ENCODE data around the gene C2orf42. TPM values are rescaled to one million over a fixed set of nuclear protein-coding genes. Genes with fewer than 3 reads are reported as not detected.
A peak's percentile ranks its signal among the peaks of the same experiment; 100 is the strongest.

Gene C2orf42
- total and polyA plus RNA-seq, 10 of the 15 experiments (the other 5 are each of a cell fraction or from before 2014, with no cell fraction given) = 5.5 to 19.8 (median 11.5) TPM

DNA sequence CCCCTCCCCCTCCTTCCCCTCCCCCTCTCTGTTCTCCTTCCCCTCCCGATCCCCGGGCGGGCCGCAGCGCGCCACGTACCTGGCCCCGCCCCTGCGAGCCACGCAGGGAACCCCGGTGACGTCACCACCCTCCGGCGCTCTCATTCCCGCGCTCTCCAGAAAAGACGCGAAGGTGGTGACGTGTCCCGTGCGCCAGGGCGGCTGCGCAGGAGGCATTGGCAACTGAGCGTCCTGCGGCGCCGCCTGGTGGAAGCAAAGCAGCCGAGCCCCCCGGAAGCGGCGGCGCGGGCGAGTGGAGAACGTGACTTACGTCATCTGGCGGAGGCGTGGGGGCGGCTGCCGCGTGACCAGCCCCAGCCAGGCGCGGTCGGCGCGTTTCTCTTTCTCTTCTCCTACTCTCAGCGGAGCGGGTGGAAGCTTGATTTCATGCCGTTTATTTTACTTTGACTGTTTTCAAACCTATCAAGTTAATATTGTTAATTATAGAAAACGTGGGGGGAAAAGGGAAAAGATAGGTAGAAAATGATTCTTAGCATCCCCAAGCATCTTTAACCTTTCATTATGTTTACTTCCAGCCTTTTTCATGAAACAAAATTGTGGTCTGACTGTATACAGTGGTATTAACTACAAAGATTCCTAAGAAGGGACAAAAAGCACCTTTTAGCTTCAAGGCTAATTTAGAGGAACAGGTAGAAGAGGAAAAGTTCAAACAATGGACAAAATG is 48.1 kb downstream of the C2orf42 start (continued):
- TF ChIP-seq NR2C1 (IDR thresholded peaks at IDR 0.05) = no peak; the same call in 1 of the 2 replicates
- 0 out of 2 replicates have a peak, but pooled peaks have one; percentile 37 for TF ChIP-seq FOXK2 (IDR thresholded peaks at IDR 0.05)
- no peak; the same call in 1 of the 2 replicates for TF ChIP-seq POLR2AphosphoS2 (IDR thresholded peaks at IDR 0.05; ENCODE audit: low read depth, low read length)
- TF ChIP-seq, protein P1, sequence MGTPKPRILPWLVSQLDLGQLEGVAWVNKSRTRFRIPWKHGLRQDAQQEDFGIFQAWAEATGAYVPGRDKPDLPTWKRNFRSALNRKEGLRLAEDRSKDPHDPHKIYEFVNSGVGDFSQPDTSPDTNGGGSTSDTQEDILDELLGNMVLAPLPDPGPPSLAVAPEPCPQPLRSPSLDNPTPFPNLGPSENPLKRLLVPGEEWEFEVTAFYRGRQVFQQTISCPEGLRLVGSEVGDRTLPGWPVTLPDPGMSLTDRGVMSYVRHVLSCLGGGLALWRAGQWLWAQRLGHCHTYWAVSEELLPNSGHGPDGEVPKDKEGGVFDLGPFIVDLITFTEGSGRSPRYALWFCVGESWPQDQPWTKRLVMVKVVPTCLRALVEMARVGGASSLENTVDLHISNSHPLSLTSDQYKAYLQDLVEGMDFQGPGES (IDR thresholded peaks at IDR 0.05) = peak; percentile 57
- TF ChIP-seq RELA (IDR thresholded peaks at IDR 0.05; ENCODE audit: borderline replicate concordance, partially characterized antibody) = peak; percentile 86
- peak; percentile 81 for TF ChIP-seq SP1 (IDR thresholded peaks at IDR 0.05; ENCODE audit: low read depth, low read length)
- peak; percentile 98 for TF ChIP-seq CREM (IDR thresholded peaks at IDR 0.05; ENCODE audit: low read depth)
- no peak for TF ChIP-seq HDAC2 (IDR thresholded peaks at IDR 0.05)
- peak; percentile 57 to 68 for TF ChIP-seq IKZF2 (IDR thresholded peaks at IDR 0.05)
- TF ChIP-seq HDGF (IDR thresholded peaks at IDR 0.05) = 0 out of 2 replicates have a peak, but pooled peaks have one; percentile 25
- TF ChIP-seq EGR1 (IDR thresholded peaks at IDR 0.05; ENCODE audit: borderline replicate concordance in 1 of 2, low read depth in 2 of 2, low read length in 2 of 2) = peak; percentile 77 to 97
- TF ChIP-seq POU2F2 (IDR thresholded peaks at IDR 0.05; ENCODE audit: borderline replicate concordance, low read depth, low read length) = peak; percentile 76; the same call in 2 of the 3 replicates
- peak in 1 of 2 experiments; percentile 78; a peak in 2 of 4 replicates for TF ChIP-seq ETV6 (conservative IDR thresholded peaks at IDR 0.05 in 1 of 2, IDR thresholded peaks at IDR 0.05 in 1 of 2; ENCODE audit: borderline replicate concordance in 1 of 2, low read depth in 1 of 2)
- peak; percentile 81; the same call in 1 of the 2 replicates for TF ChIP-seq PAX5 (IDR thresholded peaks at IDR 0.05; ENCODE audit: borderline replicate concordance, low read depth, low read length)
- peak; percentile 3; the same call in 1 of the 2 replicates for TF ChIP-seq BACH1 (IDR thresholded peaks at IDR 0.05; ENCODE audit: borderline replicate concordance)
- TF ChIP-seq NFYB (IDR thresholded peaks at IDR 0.05; ENCODE audit: insufficient read depth, low read depth, low read length) = no peak
